HUES64 (cell line): ENCODE data around the gene FLCN.
"Not testable (repeated sequence)": the region's sequence is repeated elsewhere in the genome, so short reads cannot be mapped to it uniquely, and the experiment has no call there.

Source experiments
- H3K27ac ChIP-seq: 2 replicates; pipeline ENCODE4 v1.7.0; 2013; ENCODE audit warnings: low read depth, low read length, inconsistent platforms
- H3K27me3 ChIP-seq: 2 replicates; pipeline ENCODE4 v1.6.1; 2013; ENCODE audit warnings: mild to moderate bottlenecking, low read length; ENCODE audit not compliant: insufficient read depth
- H3K36me3 ChIP-seq: 2 replicates; pipeline ENCODE4 v1.6.1; 2013; ENCODE audit warnings: mild to moderate bottlenecking, low read length; ENCODE audit not compliant: insufficient read depth
- H3K4me1 ChIP-seq: 2 replicates; pipeline ENCODE4 v1.6.1; 2013; ENCODE audit warnings: mild to moderate bottlenecking, low read length, moderate library complexity; ENCODE audit not compliant: insufficient read depth
- H3K4me3 ChIP-seq: 2 replicates; pipeline ENCODE4 v1.5.1; 2013; ENCODE audit warnings: mild to moderate bottlenecking, low read length, moderate library complexity
- H3K9ac ChIP-seq: 2 replicates; pipeline ENCODE4 v1.6.1; 2013; ENCODE audit warnings: mild to moderate bottlenecking, low read depth, low read length
- H3K9me3 ChIP-seq: 2 replicates; pipeline ENCODE4 v1.6.1; 2013; ENCODE audit warnings: low read depth, low read length; ENCODE audit not compliant: insufficient read depth
- WGBS: fragments of 150-250, 120-280 bp; methylation state at CpG from one replicate; pipeline ENCODE4 v1.1.7; 2013; ENCODE audit warnings: missing lambda C conversion rate; 5-methylcytosine and 5-hydroxymethylcytosine counted together

FLCN gene

GRCh38 chr17:17256316-17256715, 19.3 kb upstream of the FLCN start:
- no peak overlapping the region for H3K9ac ChIP-seq
- no peaks in the 10 kb centered on the region for H3K9me3 ChIP-seq
- H3K27me3 ChIP-seq = no peaks in the 10 kb centered on the region
- H3K36me3 ChIP-seq = peaks cover 91% of the 10 kb centered on the region
- H3K4me3 ChIP-seq = no peak overlapping the region
- H3K27ac ChIP-seq = no peak overlapping the region
- WGBS = 98% methylated on average over 1 of the region's 1 CpG
- no peaks in the 10 kb centered on the region for H3K4me1 ChIP-seq

- H3K27ac ChIP-seq, H3K9ac ChIP-seq, H3K27me3 ChIP-seq, H3K9me3 ChIP-seq, H3K4me3 ChIP-seq, H3K4me1 ChIP-seq: not testable (repeated sequence)
- peaks cover 87% of the 10 kb centered on the region for H3K36me3 ChIP-seq
- WGBS = 90% methylated on average over 11 of the region's 11 CpGs
These were observed 18.7 kb upstream of the FLCN start for GRCh38 chr17:17255689-17256088.

GRCh38 chr17:17254036-17254435, 17.1 kb upstream of the FLCN start:
- Histone ChIP-seq H3K27me3 (no peaks in the 10 kb centered on the region), H3K27ac (no peak overlapping the region), H3K9me3 (no peaks in the 10 kb centered on the region), H3K4me3 (no peak overlapping the region), H3K4me1 (no peaks in the 10 kb centered on the region), H3K36me3 (peaks cover 82% of the 10 kb centered on the region), H3K9ac (no peak overlapping the region)
- 93% methylated on average over 2 of the region's 3 CpGs for WGBS

- Histone ChIP-seq H3K4me1 (no peaks in the 10 kb centered on the region), H3K9ac (no peak overlapping the region), H3K27ac (no peak overlapping the region), H3K27me3 (no peaks in the 10 kb centered on the region), H3K36me3 (peaks cover 82% of the 10 kb centered on the region), H3K4me3 (no peak overlapping the region), H3K9me3 (no peaks in the 10 kb centered on the region)
- 96% methylated on average over 3 of the region's 3 CpGs for WGBS
These were observed 16.4 kb upstream of the FLCN start for GRCh38 chr17:17253406-17253805.

GRCh38 chr17:17252149-17252661, 15.2 kb upstream of the FLCN start:
- no peak overlapping the region for H3K9ac ChIP-seq
- no peaks in the 10 kb centered on the region for H3K4me1 ChIP-seq
- H3K9me3 ChIP-seq = no peaks in the 10 kb centered on the region
- H3K4me3 ChIP-seq = no peak overlapping the region
- peaks cover 85% of the 10 kb centered on the region for H3K36me3 ChIP-seq
- H3K27me3 ChIP-seq = no peaks in the 10 kb centered on the region
- H3K27ac ChIP-seq = no peak overlapping the region
- 90% methylated on average over 9 of the region's 9 CpGs for WGBS

- over 99% methylated on average over 3 of the region's 3 CpGs for WGBS
- no peak overlapping the region for H3K4me3 ChIP-seq
- H3K9ac ChIP-seq = no peak overlapping the region
- H3K27me3 ChIP-seq = no peaks in the 10 kb centered on the region
- H3K4me1 ChIP-seq = no peaks in the 10 kb centered on the region
- H3K27ac ChIP-seq = no peak overlapping the region
- peaks cover 52% of the 10 kb centered on the region for H3K36me3 ChIP-seq
- H3K9me3 ChIP-seq = no peaks in the 10 kb centered on the region
These were observed 9.9 kb upstream of the FLCN start for GRCh38 chr17:17246879-17247278.

- H3K36me3 ChIP-seq = peaks cover 26% of the 10 kb centered on the region
- no peak overlapping the region for H3K4me3 ChIP-seq
- H3K9me3 ChIP-seq = no peaks in the 10 kb centered on the region
- no peak overlapping the region for H3K27ac ChIP-seq
- no peaks in the 10 kb centered on the region for H3K27me3 ChIP-seq
- H3K9ac ChIP-seq = no peak overlapping the region
- 91% methylated on average over 6 of the region's 6 CpGs for WGBS
- H3K4me1 ChIP-seq = no peaks in the 10 kb centered on the region
These were observed 6.2 kb upstream of the FLCN start for GRCh38 chr17:17243163-17243562.

- Histone ChIP-seq H3K36me3 (peaks cover 17% of the 10 kb centered on the region), H3K27ac (no peak overlapping the region), H3K9ac (no peak overlapping the region), H3K4me1 (no peaks in the 10 kb centered on the region), H3K4me3 (no peak overlapping the region), H3K27me3 (no peaks in the 10 kb centered on the region), H3K9me3 (no peaks in the 10 kb centered on the region)
- 94% methylated on average over 7 of the region's 7 CpGs for WGBS
These were observed 5.3 kb upstream of the FLCN start for GRCh38 chr17:17242246-17242645.

GRCh38 chr17:17241656-17242055, 4.7 kb upstream of the FLCN start:
- 87% methylated on average over 10 of the region's 10 CpGs for WGBS

GRCh38 chr17:17239832-17240231, 2.9 kb upstream of the FLCN start:
- Histone ChIP-seq H3K27me3 (no peaks in the 10 kb centered on the region), H3K4me1 (peaks cover 10% of the 10 kb centered on the region; the same call in 1 of the 2 replicates), H3K4me3 (no peak overlapping the region), H3K9ac (no peak overlapping the region), H3K9me3 (no peaks in the 10 kb centered on the region), H3K27ac (no peak overlapping the region), H3K36me3 (no peaks in the 10 kb centered on the region)
- WGBS = 77% methylated on average over 1 of the region's 1 CpG

More at GRCh38 chr17:17241656-17242055, 4.7 kb upstream of the FLCN start:
- H3K4me3 ChIP-seq = no peak overlapping the region
- peaks cover 11% of the 10 kb centered on the region for H3K36me3 ChIP-seq
- no peaks in the 10 kb centered on the region for H3K4me1 ChIP-seq
- no peaks in the 10 kb centered on the region for H3K27me3 ChIP-seq
- H3K9ac ChIP-seq = no peak overlapping the region
- no peaks in the 10 kb centered on the region for H3K9me3 ChIP-seq
- H3K27ac ChIP-seq = no peak overlapping the region

- Histone ChIP-seq H3K27ac (peak overlapping the region; percentile 96), H3K4me3 (peak overlapping the region; percentile 89), H3K27me3 (no peaks in the 10 kb centered on the region), H3K9me3 (no peaks in the 10 kb centered on the region), H3K9ac (peak overlapping the region; percentile 100), H3K4me1 (peaks cover 10% of the 10 kb centered on the region; the same call in 1 of the 2 replicates), H3K36me3 (peaks cover 15% of the 10 kb centered on the region)
- 2% methylated on average over 31 of the region's 31 CpGs for WGBS
These were observed 508 bp downstream of the FLCN start for GRCh38 chr17:17236295-17237025.
